Measurements from ENCODE around the gene TRIML1. TPM values are rescaled to one million over a fixed set of nuclear protein-coding genes. Genes with fewer than 3 reads are reported as not detected.

Gene TRIML1
- not detected for total RNA-seq

DNA sequence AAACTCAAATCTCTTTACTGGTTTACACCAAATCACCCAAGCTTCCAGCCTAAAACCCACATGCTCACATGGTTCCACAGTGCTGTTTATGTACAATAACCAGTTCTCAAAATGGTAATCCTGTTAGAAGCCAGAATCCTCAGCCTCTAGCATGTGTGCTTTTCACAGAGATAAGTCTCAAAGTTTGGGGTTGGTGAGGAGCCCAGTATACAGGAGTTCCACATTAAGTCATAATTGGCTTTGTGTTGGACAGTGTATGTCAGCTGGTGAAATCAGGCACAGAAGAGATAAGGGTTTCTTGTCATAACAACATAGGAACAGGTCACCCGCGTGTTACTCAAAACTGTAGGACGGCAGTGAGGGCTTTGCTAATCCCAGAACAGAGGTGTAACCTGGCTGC lies at the start of gene TRIML1:
TRIML1 (plus strand) TSS at position 301 of the 400 bp plus-strand sequence. CDS start 118 bp downstream, outside the sequence.
- no peaks in the 10 kb centered on the region for H3K4me1 Mint-ChIP-seq
- H3K9me3 Mint-ChIP-seq, result peaks cover 3% of the 10 kb centered on the region
- no peaks in the 10 kb centered on the region for H3K27me3 Mint-ChIP-seq
- no peak within 1 kb of the TSS for H3K27ac Mint-ChIP-seq
- H3K4me3 Mint-ChIP-seq, result no peak within 1 kb of the TSS
- H3K36me3 Mint-ChIP-seq (ENCODE audit: low read depth), result no peaks in the 10 kb centered on the region
- no peak for ATAC-seq (replicated peaks)

DNA sequence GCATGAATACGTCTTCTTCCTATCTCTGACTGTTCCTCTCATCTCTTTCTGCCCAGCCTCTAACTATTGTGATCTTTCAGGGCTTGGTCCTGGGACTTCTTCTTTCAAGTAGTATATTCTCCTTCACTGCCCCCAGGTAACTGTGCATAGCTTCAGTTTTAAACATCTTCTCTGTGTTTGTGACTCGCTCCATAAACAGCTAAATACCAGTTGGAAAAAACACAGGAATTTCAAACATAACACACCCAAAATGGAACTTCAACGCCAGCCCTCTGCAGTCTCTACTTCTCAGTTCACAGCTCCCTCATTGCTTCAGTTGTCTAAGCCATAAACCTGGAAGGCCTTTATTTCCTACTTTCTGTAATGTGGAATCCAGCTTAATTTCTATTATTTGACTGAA lies 46.4 kb upstream of the TRIML1 start:
- Mint-ChIP-seq H3K4me3 (no peak overlapping the region), H3K27me3 (no peaks in the 10 kb centered on the region), H3K9me3 (peaks cover 10% of the 10 kb centered on the region), H3K27ac (no peak overlapping the region), H3K36me3 (ENCODE audit: low read depth) (no peaks in the 10 kb centered on the region), H3K4me1 (no peaks in the 10 kb centered on the region)
- no peak for ATAC-seq (replicated peaks)

GRCh38 chr4:188106454-188106853 lies 32.8 kb upstream of the TRIML1 start:
- Mint-ChIP-seq H3K9me3 (peaks cover 19% of the 10 kb centered on the region), H3K36me3 (ENCODE audit: low read depth) (no peaks in the 10 kb centered on the region), H3K27me3 (no peaks in the 10 kb centered on the region), H3K4me1 (no peaks in the 10 kb centered on the region), H3K27ac (no peak overlapping the region), H3K4me3 (no peak overlapping the region)
- ATAC-seq (replicated peaks), result no peak

- Mint-ChIP-seq H3K27ac (no peak overlapping the region), H3K4me1 (no peaks in the 10 kb centered on the region), H3K4me3 (no peak overlapping the region), H3K36me3 (ENCODE audit: low read depth) (no peaks in the 10 kb centered on the region), H3K27me3 (no peaks in the 10 kb centered on the region), H3K9me3 (peaks cover 18% of the 10 kb centered on the region)
- no peak for ATAC-seq (replicated peaks)
These were observed 31.1 kb upstream of the TRIML1 start for GRCh38 chr4:188107931-188108843.

- no peak within 1 kb of the TSS for H3K4me3 Mint-ChIP-seq
- no peak for ATAC-seq (replicated peaks)
- H3K4me1 Mint-ChIP-seq, result no peaks in the 10 kb centered on the region
- no peaks in the 10 kb centered on the region for H3K36me3 Mint-ChIP-seq (ENCODE audit: low read depth)
- H3K27me3 Mint-ChIP-seq, result no peaks in the 10 kb centered on the region
- H3K9me3 Mint-ChIP-seq, result peaks cover 13% of the 10 kb centered on the region
- H3K27ac Mint-ChIP-seq, result no peak within 1 kb of the TSS
These were observed 30.0 kb upstream of the TRIML1 start, which contains the start of gene TRIML2 for GRCh38 chr4:188109157-188109755. TSS of gene TRIML2 (minus strand) at chr4:188109603. CDS start at chr4:188105368, 4,235 bp downstream.

GRCh38 chr4:188110036-188110435 lies 29.2 kb upstream of the TRIML1 start:
- Mint-ChIP-seq H3K9me3 (peaks cover 10% of the 10 kb centered on the region), H3K4me3 (no peak overlapping the region), H3K36me3 (ENCODE audit: low read depth) (no peaks in the 10 kb centered on the region), H3K4me1 (no peaks in the 10 kb centered on the region), H3K27me3 (no peaks in the 10 kb centered on the region), H3K27ac (no peak overlapping the region)
- ATAC-seq (replicated peaks), result no peak

DNA sequence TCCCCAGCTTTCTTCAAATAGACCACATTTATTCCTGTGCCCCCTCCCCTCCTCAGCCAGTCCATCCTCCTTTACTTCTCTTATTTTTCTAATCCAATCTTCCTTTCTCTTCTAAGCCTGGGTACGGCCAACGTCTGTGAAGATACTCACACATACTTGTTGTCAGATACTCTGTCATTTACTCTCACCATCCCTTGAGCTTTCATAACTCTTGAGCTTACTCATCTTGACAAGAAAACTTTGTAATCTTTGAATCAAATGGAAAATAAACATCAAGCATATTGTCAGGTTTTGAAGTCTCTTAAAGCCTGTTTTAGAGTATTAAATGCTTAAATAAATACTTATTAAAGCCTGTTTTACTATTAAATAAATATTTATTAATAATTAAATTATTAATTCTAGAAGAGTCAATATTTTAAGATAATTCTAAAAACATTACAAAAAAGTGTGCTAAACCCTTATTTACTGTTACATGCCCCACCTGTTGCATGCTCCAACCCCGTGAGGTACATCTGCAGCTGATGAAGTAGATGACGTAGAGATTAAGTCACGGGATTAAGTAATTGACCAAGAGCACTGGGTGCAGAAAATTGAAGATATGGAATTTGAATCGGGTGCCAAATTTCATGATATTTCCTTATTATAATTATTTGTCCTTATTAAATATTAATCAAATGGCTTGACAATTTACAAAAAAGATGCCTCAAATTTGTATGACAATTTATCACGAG lies 28.3 kb upstream of the TRIML1 start:
- no peaks in the 10 kb centered on the region for H3K4me1 Mint-ChIP-seq
- no peaks in the 10 kb centered on the region for H3K36me3 Mint-ChIP-seq (ENCODE audit: low read depth)
- H3K27me3 Mint-ChIP-seq, result no peaks in the 10 kb centered on the region
- ATAC-seq (replicated peaks), result no peak
- H3K9me3 Mint-ChIP-seq, result peaks cover 10% of the 10 kb centered on the region
- no peak overlapping the region for H3K4me3 Mint-ChIP-seq
- no peak overlapping the region for H3K27ac Mint-ChIP-seq

DNA sequence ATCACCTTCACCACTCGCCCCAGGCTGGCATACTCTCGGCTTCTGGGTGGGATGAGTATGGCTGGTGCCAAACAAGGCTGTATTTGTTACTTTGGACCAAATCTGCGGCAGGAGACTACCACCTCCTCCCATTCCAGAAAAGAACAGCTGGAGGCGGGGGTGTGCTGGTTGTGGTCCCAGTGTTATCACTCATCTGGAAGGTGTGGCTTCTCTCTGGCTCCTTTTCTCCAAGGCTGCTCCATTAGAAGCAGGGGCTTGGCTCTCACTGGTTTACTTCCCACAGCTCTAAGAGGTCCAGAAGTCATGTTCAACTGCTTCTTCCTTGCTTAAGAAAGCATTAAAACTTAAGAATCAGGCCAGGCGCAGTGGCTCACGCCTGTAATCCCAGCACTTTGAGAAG lies 27.3 kb upstream of the TRIML1 start:
- no peak for ATAC-seq (replicated peaks)
- H3K4me1 Mint-ChIP-seq, result no peaks in the 10 kb centered on the region
- H3K27me3 Mint-ChIP-seq, result no peaks in the 10 kb centered on the region
- no peak overlapping the region for H3K4me3 Mint-ChIP-seq
- no peak overlapping the region for H3K27ac Mint-ChIP-seq
- no peaks in the 10 kb centered on the region for H3K36me3 Mint-ChIP-seq (ENCODE audit: low read depth)
- H3K9me3 Mint-ChIP-seq, result peaks cover 10% of the 10 kb centered on the region

DNA sequence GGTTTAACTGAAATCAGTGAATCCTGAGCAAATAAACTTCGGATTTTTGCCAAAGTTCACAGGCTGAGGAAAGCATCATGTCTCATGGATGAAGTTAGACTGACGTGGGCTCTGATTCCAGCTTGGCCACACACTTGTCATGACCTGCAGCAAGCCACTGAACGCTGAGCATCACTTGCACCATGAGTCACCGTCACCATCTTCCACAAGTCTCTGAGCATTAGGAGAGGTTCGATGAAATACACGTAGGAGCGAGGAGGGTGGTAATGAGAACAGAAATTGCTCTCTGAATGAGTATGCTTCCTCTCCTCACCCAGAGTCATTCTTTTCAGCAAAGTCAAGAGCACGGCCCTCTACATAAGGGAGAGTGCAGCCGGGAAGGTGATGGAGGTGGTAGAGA lies 26.1 kb upstream of the TRIML1 start:
- Mint-ChIP-seq H3K9me3 (peaks cover 9% of the 10 kb centered on the region), H3K4me1 (no peaks in the 10 kb centered on the region), H3K27me3 (no peaks in the 10 kb centered on the region), H3K36me3 (ENCODE audit: low read depth) (no peaks in the 10 kb centered on the region), H3K4me3 (no peak overlapping the region), H3K27ac (no peak overlapping the region)
- no peak for ATAC-seq (replicated peaks)

DNA sequence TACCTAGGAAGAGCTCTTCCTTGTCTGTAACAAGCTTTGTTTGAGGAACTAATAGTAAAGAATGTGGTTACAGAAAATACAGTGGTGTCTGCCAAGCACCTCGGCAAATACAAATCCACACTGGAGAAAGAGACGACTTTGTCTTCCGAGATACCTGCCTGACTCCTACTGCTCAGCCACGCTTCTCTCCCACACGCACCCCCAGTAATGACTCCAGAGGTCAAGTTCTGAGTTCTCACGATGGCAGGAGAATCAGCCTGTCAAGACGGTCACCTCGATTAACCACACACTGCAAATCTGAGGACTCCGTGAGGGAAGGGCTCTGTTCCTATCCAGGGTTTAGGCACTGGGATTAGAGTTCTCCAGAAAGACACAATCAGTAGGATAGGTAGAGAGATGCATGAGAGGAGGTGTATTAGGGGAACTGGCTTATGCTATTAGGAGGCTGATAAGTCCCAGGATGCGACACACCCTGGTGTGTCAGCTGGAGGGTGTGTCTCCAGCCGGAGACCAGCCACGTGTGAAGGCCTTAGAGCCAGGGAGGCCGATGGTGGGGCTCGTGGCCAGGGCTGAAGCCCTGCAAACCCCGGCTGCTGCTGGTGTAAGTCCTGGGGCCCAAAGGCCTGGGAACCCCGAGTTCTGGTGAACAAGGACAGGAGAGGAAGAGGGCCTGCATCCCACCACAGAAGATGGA lies 21.5 kb upstream of the TRIML1 start:
- Mint-ChIP-seq H3K4me1 (no peaks in the 10 kb centered on the region), H3K27ac (no peak overlapping the region), H3K9me3 (peaks cover 8% of the 10 kb centered on the region), H3K4me3 (no peak overlapping the region), H3K27me3 (no peaks in the 10 kb centered on the region), H3K36me3 (ENCODE audit: low read depth) (no peaks in the 10 kb centered on the region)
- ATAC-seq (replicated peaks), result no peak

- no peaks in the 10 kb centered on the region for H3K27me3 Mint-ChIP-seq
- no peak overlapping the region for H3K27ac Mint-ChIP-seq
- peaks cover 11% of the 10 kb centered on the region for H3K9me3 Mint-ChIP-seq
- ATAC-seq (replicated peaks), result no peak
- H3K36me3 Mint-ChIP-seq (ENCODE audit: low read depth), result no peaks in the 10 kb centered on the region
- no peaks in the 10 kb centered on the region for H3K4me1 Mint-ChIP-seq
- no peak overlapping the region for H3K4me3 Mint-ChIP-seq
These were observed 17.7 kb upstream of the TRIML1 start for GRCh38 chr4:188121530-188121929.

- no peaks in the 10 kb centered on the region for H3K36me3 Mint-ChIP-seq (ENCODE audit: low read depth)
- peaks cover 8% of the 10 kb centered on the region for H3K9me3 Mint-ChIP-seq
- H3K27ac Mint-ChIP-seq, result no peak overlapping the region
- H3K4me3 Mint-ChIP-seq, result no peak overlapping the region
- no peaks in the 10 kb centered on the region for H3K27me3 Mint-ChIP-seq
- H3K4me1 Mint-ChIP-seq, result no peaks in the 10 kb centered on the region
- peak; percentile 48 for ATAC-seq (replicated peaks)
These were observed 11.9 kb upstream of the TRIML1 start for GRCh38 chr4:188127214-188127874.

GRCh38 chr4:188130355-188130754 lies 8.9 kb upstream of the TRIML1 start:
- Mint-ChIP-seq H3K27ac (no peak overlapping the region), H3K9me3 (peaks cover 8% of the 10 kb centered on the region), H3K36me3 (ENCODE audit: low read depth) (no peaks in the 10 kb centered on the region), H3K4me3 (no peak overlapping the region), H3K27me3 (no peaks in the 10 kb centered on the region), H3K4me1 (no peaks in the 10 kb centered on the region)
- ATAC-seq (replicated peaks), result no peak

- Mint-ChIP-seq H3K27me3 (no peaks in the 10 kb centered on the region), H3K4me1 (no peaks in the 10 kb centered on the region), H3K9me3 (peaks cover 2% of the 10 kb centered on the region), H3K36me3 (ENCODE audit: low read depth) (no peaks in the 10 kb centered on the region), H3K4me3 (no peak overlapping the region), H3K27ac (no peak overlapping the region)
- ATAC-seq (replicated peaks), result no peak
These were observed 7.0 kb upstream of the TRIML1 start for GRCh38 chr4:188132232-188132631.
